Breast epithelium (tissue), 3 donors: Measurements from ENCODE around the gene SLC22A12.

Experiments used
- POLR2AphosphoS5 ChIP-seq, 3 donors: sonication (generic); formaldehyde crosslinking; IDR thresholded peaks; one replicate each; pipeline ENCODE4 v1.6.1; 2017; ENCODE audit warnings: antibody characterized with exemption in 3 of 3
- TF ChIP-seq, protein P1 (sequence below), 3 donors: fragments of 450-650 bp; IDR thresholded peaks; one replicate each; pipeline ENCODE4 v1.5.1; 2016 to 2017; ENCODE audit warnings: antibody characterized with exemption in 3 of 3, mild to moderate bottlenecking in 3 of 3, moderate library complexity in 3 of 3

- TF ChIP-seq, protein P1, sequence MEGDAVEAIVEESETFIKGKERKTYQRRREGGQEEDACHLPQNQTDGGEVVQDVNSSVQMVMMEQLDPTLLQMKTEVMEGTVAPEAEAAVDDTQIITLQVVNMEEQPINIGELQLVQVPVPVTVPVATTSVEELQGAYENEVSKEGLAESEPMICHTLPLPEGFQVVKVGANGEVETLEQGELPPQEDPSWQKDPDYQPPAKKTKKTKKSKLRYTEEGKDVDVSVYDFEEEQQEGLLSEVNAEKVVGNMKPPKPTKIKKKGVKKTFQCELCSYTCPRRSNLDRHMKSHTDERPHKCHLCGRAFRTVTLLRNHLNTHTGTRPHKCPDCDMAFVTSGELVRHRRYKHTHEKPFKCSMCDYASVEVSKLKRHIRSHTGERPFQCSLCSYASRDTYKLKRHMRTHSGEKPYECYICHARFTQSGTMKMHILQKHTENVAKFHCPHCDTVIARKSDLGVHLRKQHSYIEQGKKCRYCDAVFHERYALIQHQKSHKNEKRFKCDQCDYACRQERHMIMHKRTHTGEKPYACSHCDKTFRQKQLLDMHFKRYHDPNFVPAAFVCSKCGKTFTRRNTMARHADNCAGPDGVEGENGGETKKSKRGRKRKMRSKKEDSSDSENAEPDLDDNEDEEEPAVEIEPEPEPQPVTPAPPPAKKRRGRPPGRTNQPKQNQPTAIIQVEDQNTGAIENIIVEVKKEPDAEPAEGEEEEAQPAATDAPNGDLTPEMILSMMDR (IDR thresholded peaks at IDR 0.05), result no peak
- no peak for TF ChIP-seq POLR2AphosphoS5 (IDR thresholded peaks at IDR 0.05)
These were observed 26.6 kb upstream of the SLC22A12 start for GRCh38 chr11:64564419-64564818.
